Left ventricle myocardium superior (tissue), 1 donor: Measurements from ENCODE around the gene SHB. TPM values are rescaled to one million over a fixed set of nuclear protein-coding genes. Genes with fewer than 3 reads are reported as not detected.
A peak's percentile ranks its signal among the peaks of the same experiment; 100 is the strongest.

ENCODE experiments used
- ATAC-seq: fragments of 200-7000 bp; cut with Tn5 transposase; one replicate; pipeline ENCODE4 v1.9.1; 2020; ENCODE audit warnings: mild to moderate bottlenecking, moderate library complexity
- DNase-seq: peaks from one replicate; pipeline ENCODE4 v3.0.0-alpha.2; 2020
- intact Hi-C: fragments of 100-400 bp; cut with micrococcal nuclease; formaldehyde crosslinking; loops from one replicate; pipeline ENCODE4 v1.11.0; 2022
- total RNA-seq: library from RNA; stranded (reverse); fragmentation: NEBNext Ultra II Directional; extraction: Animal tissue kit (Norgen Biotek cat#: 25700); gene quantifications from one replicate; pipeline ENCODE4 v1.2.1, GENCODE V29; 2021
- donor health status: DM: no; HTN: yes; CAD: no; lungs with severe emphysema.

Gene SHB
- total RNA-seq, 1 donor from 2014 or later: 15.9 TPM

DNA sequence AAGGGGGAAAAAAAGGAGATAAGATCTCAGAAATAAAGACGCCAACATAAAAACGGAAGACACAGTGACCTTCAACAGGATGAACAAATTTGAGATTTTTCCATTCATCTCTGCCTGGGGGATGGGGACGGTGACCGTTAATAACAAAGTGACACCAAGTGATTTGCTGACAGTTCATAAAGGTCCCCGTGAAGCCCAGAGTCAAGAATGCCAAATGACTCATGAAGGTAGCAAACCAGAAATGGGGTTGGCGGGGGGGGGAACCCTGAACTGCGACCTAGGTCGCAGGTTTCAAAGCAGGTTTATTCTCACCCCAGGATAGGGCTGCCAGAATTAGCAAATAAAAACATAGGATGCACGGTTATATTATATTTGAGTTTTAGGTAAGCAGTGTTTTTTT lies 21.1 kb upstream of the SHB start:
- ATAC-seq (no peak), DNase-seq (no peak)
- intact Hi-C loops: no loop called here

DNA sequence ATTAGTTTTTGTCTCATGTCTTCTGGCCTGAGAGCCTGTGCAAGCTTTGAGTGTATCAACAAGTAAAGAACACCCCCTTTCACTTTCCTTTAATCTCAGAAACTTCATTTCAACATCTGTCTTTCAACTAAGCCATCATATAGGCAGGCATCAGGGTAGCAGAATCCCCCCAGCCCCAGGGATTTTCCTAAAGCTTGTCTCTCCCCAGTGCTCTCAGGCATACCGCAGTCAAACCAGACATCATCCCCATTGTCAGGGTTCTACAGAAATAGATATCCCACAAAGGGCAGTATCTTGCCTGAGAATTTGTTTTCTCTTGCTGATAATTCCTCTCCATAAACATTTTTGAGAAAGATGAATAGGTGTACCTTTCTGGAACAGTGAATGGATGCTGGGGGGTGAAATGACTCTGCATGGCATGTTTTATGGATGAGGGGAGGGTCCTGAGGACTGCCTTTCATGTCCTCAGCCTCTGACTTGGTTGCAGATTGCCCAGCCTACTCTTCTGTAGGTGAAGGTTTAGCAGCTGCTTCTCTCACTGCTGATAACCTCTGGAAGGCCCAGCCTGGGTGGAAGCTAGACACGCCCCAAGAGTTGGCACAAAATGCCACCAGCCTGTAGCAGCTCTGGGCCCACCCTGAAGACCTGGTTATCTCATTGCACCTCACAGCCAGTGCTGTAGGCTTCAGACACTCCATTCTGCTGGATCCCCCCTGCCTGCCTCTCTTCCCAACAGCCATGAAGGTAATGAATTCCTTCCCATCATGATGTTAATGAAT lies 20.5 kb upstream of the SHB start:
- intact Hi-C loops: loop anchor here (5.0 to 10.0 kb wide), 2 partner anchors 185 to 273 kb away; partner anchors contain the start of gene SLC25A51
- no peak for DNase-seq
- ATAC-seq: no peak

DNA sequence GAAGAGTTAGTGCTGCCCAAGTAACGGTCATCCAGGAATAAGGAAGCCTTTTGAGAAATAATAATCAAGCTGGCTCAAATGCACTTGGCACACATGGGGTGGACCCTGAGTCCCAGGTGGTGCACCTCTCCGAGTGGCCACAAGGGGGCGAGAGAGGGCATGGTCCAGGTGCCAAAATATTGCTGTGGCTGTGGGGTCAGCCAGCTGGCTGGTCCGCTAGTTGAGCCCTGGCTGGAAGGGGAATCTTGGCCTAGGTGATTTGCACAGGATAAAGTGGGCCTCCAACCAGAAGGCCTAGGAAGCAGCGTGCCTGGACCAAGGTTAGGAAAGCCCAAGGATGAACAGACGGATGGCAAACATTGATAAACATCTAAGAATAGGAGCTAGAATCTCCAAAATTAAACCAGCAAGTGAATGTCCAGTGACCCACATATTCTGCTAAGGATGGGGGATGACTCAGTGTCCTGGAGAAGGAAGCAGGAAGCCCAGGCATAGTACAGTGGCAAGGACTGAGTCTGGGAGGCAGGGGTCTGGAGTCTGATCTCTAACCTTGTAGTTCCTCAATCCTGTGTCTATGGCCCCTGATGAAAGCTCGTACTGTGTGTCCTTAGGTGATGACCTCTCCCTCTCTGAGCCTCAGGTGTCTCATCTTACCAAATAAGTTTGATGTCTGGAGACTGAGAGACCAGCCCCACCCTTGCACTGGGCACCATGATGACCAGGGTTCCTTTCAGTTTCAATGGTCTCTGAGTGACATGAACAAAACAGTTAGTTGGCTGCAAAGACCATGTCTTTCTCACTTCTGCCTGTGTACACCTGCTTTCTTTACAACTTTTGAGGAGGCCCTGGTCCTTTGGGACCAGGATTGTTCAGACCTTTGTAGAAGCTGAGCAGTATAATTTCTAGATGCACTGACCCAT lies 19.2 kb upstream of the SHB start:
- DNase-seq (peak; percentile 82), ATAC-seq (peak; percentile 81)
- intact Hi-C loops: loop anchor here (5.0 to 10.0 kb wide), 2 partner anchors 183 to 274 kb away; partner anchors contain the start of gene SLC25A51

DNA sequence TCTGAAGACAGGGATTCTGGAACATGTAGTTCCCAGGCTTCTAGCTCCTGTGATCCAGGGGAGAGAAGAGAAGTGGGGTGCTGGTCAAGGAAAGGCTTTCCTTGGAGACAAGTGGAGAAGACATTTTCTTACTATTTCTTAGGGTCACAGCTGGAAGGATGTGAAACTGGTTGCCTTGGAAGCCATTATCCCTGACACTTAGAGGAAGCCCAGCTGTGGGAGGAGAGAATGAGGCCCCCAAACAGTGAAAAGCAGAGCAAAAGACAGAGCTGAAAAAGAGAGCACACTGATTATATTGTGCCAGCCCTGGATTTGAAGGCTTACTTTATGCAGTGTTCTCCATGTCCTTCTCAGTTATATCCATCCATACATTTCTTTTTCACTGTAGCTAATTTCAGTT lies 17.5 kb upstream of the SHB start:
- intact Hi-C loops: loop anchor here (5.0 to 10.0 kb wide), 2 partner anchors 182 to 276 kb away; partner anchors contain the start of gene SLC25A51
- no peak for ATAC-seq
- DNase-seq: no peak

DNA sequence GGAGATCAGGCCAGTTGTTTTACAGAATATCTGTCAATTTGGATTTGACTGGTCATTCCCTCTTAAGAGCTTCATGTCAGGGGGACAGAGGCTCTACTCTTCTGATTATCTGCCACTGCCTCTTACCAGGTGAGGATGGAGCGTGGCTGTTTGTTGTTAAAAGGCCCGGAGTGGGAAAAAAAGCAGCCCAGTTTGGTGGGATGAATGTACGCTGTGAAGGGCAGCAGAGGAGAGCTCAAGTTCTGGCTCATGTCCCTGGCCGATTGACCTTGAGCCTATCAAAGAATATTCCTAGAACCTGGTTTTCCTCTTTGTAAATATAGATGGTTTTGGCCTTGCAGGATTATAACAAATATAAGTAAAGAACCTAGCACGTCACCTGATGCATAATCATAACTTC lies 16.3 kb upstream of the SHB start:
- intact Hi-C loops: loop anchor here (5.0 to 10.0 kb wide), 2 partner anchors 181 to 277 kb away; partner anchors contain the start of gene SLC25A51
- ATAC-seq (no peak), DNase-seq (no peak)

DNA sequence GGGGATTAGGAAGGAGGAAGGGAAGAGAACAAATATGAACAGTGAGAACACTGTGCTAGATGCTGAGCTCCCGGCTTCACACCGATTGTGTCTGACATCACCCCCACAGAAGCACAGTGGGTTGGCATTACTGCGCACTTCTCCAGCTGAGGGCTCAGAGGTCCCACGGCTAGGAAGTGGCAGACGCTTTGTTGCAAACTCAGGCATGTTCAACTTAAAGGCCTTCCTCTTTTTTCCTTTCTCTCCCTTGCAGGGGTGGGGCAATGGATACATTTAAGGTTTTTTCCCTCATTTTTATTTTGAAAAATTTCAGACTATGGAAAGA lies 15.5 kb upstream of the SHB start:
- DNase-seq (peak; percentile 40), ATAC-seq (peak; percentile 18)
- intact Hi-C loops: loop anchor here (10.0 kb wide), 1 partner anchor 180 kb away; the partner anchor contains the start of gene SLC25A51

DNA sequence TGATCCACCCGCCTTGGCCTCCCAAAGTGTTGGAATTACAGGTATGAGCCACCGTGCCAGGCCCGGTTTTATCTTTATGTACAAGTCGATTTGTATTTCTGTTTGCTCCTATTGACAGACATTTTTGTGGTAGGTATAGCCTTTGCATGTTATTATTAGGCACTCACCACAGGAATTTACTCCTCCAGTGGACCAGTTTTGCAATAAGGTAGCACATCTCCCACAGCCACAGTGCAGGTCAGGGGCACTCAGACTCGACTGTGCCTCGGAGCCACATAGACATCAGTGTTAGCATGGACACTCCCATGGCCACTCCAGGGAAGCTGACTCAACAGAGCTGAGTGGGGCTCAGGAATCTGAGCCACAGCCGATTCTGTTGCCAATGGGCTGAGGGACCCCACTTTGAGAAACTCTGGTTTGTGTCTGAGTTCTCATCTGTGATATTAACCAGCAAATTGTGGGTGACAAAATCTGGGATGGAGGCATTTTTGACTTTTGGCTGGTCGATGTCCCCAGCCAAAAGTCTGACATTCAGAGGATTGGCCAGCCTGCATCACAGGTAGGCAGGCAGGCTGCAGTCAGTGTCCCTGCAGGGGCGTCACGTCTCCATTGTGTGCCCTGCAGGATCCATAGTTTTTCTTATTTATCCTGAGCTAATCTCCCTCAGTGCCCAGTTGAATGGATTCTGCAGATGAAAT lies 15.0 kb upstream of the SHB start:
- intact Hi-C loops: loop anchor here (10.0 kb wide), 1 partner anchor 179 kb away; the partner anchor contains the start of gene SLC25A51
- DNase-seq (no peak), ATAC-seq (no peak)

DNA sequence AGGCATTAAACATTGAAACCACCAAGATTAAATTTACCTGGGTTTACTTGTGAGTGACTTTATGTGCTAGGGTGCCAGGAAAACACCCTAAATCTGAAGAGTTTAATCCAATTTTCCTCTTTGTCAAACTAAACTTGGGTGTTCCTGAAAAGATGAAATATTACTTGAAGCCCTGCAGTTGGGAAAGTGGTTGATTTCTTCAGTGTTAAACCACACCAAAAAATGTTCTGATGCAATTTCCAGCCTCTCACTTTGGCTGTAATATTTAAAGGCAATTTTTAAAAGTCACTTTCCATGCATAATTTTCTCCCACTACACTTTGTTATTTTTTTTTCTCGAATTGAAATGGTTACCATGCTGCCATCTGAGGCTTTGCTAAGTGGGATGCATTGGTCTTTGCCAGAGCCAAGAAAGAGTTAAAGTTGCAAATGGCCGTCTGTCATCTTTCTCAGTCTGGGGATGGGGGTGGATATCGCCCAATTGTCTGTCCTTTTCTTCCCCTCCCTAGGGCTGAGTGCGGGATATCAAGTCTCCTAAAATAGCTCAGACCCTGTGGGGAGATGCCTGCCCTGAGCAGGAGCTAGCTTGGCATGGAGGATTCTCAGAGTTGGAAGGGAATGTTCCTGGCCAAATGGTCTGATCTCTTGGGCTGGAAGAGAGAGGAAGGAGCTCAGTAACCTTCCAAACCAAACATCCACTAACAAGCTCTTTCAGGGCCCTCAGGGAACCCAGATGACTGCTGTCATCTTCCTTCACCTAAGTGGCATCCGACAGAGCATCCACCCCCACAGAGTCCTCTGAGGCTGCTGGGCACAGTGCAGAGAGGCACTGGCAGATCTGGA lies 13.6 kb upstream of the SHB start:
- DNase-seq: no peak
- intact Hi-C loops: loop anchor here (10.0 kb wide), 1 partner anchor 178 kb away; the partner anchor contains the start of gene SLC25A51
- ATAC-seq: peak; percentile 94

DNA sequence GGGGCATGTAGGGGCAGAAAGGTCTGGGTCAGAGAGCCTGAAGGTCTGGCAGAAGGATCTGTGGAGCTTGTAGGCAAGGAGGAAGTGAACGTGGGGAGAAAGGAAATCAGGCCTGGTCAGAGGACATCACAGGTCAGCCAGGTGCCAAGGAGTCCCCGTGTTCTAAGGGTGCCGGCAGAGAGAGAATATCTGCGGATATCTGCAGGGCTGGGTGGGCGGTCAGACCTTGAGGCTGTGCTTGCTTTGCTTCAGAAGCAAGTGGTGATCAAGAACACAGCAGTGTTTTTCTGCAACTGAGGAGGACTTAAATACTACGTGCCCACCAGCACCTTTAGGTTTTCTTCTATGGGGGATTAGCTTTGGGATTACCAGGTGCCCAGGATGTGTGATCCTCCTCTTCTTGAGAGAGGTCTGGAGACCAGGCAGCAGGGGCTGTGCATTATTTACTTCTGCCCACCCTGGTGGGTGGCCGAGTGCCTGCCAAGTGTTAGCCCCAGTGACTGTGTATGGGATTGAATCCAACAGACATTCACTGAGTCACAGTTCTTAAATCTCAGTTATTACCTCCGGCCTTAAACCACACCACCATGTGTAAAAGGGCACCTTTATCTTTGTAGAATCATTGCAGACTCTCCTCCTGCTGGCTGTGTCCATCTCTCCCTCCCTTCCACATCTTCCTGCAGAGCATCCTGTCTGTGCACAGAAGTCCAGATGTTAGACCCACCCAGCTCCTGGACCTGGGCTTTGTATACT lies 12.5 kb upstream of the SHB start:
- ATAC-seq (no peak), DNase-seq (no peak)
- intact Hi-C loops: loop anchor here (10.0 kb wide), 1 partner anchor 177 kb away; the partner anchor contains the start of gene SLC25A51

DNA sequence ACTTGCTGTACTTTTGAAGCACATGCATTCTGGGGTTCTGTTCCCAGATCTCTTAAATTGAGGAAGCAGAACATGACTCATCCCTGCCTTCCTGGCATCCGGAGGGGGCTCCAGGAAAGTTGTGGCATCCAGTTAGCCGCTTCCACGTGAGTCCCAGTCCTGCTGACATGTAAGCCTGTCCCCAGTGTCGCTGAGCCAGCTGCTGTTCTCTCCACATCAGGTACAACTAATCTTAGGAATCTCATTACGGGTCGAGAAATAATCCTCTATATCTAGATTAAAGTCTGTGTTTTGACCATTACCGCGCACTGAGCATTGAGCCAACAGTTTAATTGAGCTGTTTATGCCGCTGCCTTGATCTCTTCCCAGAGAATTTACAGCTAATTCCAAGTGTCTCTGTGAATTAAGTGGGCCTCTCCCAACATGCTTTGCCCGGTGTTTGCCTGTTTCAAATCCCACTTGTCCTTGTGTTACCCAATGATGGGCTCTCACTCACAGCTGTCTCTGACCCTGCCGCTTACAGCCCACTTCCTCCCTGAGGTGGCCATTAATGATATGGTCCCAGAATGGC lies 10.5 kb upstream of the SHB start:
- intact Hi-C loops: loop anchor here (10.0 kb wide), 1 partner anchor 175 kb away; the partner anchor contains the start of gene SLC25A51
- no peak for DNase-seq
- no peak for ATAC-seq

DNA sequence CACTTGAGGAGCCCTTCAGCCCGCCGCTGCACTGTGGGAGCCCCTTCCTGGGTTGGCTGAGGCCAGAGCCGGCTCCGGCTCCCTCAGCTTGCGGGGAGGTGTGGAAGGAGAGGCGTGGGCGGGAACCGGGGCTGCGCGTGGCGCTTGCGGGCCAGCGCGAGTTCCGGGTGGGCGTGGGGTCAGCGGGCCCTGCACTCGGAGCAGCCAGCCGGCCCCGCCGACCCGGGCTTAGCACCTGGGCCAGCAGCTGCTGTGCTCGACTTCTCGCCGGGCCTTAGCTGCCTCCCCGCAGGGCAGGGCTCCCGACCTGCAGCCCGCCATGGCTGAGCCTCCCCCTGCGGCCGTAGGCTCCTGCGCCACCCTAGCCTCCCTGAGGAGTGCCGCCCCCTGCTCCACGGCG lies 6.2 kb upstream of the SHB start:
- no peak for DNase-seq
- intact Hi-C loops: no loop called here
- no peak for ATAC-seq

DNA sequence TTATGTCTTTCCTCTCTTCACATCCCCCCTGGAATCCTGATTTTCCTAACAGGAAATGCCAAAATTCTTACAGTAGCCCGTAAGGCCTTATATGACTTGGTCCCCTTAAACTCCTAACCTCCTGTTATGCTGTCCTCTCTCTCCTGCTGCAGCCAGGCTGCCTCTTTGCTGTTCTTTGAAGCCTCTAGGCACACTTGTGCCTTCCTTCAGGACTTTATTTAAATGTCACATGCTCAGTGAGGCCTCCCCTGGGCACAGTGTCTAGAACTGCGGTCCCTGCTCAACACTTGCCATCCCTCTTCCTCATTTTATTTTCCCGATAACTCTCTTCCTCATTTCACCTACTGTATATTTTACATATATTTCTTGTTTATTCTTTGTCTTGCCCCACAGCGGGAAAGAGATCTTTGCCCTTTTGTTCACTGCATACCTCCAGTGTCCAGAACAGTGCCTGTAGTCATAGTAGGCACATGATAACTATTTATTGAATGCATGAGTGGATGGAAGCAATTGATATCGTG lies 5.5 kb upstream of the SHB start:
- ATAC-seq (no peak), DNase-seq (no peak)
- intact Hi-C loops: no loop called here

DNA sequence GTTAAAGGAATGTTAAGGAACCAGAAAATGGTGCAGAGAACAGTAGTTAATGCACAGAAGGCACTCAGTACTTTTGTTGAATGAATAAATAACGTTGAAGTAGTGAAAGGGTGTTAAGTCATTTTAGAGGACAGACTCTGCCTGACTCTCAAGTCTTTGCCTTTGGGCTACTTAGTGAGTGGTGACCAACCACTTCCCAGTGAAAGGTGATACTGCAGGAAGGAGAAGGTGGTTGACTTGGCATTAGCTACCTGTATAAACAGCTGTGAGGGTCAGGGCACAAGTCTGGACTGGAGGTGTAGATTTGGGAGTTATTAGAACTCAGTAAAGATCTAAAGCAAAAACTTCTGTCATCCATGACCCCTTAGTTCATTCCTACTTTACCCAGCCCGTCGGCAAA lies 4.9 kb upstream of the SHB start:
- ATAC-seq (no peak), DNase-seq (no peak)
- intact Hi-C loops: no loop called here

DNA sequence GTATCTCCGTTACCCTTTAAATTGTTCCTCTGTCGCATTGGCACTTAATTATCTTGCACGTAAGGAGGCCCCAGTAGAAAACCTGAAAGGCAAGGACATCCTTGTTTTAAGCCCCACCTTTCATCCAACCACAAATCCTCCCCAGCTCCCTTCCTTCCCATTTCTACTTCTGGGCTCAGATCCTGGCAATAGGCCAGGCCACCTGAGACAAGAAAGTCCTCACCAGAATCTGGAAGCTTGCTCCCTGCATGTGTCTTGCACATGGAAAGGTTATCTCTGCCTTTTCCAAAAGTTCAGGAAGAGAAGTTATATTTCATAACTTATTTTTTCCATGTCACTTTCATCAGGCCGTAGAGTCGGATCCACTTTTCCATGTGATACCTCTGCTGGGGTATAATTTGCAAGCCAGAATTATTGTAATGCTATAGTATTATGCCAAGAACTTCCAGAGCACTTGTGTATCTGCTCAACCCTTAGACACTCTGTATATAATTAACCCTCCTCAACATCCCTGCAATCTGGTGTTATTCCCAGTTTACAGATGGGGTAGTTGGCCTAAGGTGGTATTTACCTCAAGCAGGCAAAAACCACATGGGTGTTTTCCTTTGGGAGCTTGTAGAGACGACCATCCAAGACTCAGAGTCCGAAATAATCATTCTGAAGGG lies 2.6 kb upstream of the SHB start:
- intact Hi-C loops: no loop called here
- no peak for ATAC-seq
- no peak for DNase-seq

DNA sequence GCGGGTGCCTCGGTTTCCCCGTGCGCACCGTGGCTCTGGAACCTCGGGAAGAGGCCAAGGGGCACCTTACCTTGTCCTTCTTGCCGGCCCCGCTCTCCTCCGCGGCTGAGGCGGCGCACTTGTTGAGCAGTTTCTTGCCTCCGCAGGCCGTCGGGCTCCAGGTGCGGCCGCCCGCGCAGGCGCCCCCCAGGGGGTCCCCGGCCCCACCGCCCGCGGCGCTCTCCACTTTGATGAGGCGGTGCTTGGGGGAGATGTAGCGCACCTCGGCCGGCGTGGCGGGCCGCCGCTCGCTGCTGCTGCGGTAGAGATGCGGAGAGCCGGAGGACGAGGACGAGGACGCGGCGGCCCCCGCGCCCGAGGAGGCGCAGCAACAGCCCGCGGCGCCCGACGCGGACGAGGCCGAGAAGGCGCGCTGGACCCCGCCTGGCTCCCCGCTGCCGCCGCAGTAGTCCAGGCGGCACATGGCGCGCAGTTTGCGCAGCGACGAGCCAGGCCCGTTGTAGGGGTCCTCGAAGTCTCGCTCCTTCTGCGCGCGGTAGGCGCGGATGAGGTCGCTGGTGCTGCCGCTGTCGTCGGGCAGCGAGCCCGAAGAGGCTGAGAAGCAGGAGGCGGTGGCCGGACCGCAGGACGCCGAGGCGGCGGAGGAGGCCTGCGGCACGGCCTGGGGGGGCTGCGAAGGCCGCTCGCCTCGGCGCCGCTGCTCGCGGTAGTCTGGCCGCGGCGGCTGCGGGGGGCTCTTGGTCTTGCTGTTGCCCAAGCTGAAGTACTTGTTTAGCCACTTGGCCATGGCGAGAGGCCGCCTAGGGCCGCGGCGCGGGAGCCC lies 957 bp downstream of the SHB start:
- ATAC-seq: no peak
- peak; percentile 54 for DNase-seq

More for the DNA sequence above, 957 bp downstream of the SHB start:
- intact Hi-C loops: loop anchor here (10.0 kb wide), 1 partner anchor 143 kb away; no protein-coding TSS in a partner anchor
